GM11168 (cell line): Measurements from ENCODE around the gene CARD19.

Source experiments
- in situ Hi-C: fragments of 300-500 bp; cut with MboI; formaldehyde crosslinking; loops from one replicate; pipeline ENCODE4 v1.12.0; 2022; ENCODE audit warnings: low sequenced_read_pairs; ENCODE audit not compliant: unreplicated experiment

The CARD19 gene

GRCh38 chr9:93117924-93118862 lies 22.2 kb downstream of the CARD19 start:
- in situ Hi-C loops: no loop called here

GRCh38 chr9:93118863-93119702 lies 23.1 kb downstream of the CARD19 start:
- in situ Hi-C loops: no loop called here

GRCh38 chr9:93119703-93119952 lies 23.6 kb downstream of the CARD19 start:
- in situ Hi-C loops: no loop called here

- in situ Hi-C loops: no loop called here
These were observed 24.2 kb downstream of the CARD19 start for GRCh38 chr9:93119953-93120845.

GRCh38 chr9:93120846-93121315 lies 24.9 kb downstream of the CARD19 start:
- in situ Hi-C loops: no loop called here

GRCh38 chr9:93121316-93122241 lies 25.6 kb downstream of the CARD19 start:
- in situ Hi-C loops: no loop called here

- in situ Hi-C loops: no loop called here
These were observed 26.8 kb downstream of the CARD19 start for GRCh38 chr9:93122721-93123221.

GRCh38 chr9:93123561-93124283 lies 27.7 kb downstream of the CARD19 start:
- in situ Hi-C loops: no loop called here

- in situ Hi-C loops: no loop called here
These were observed 28.8 kb downstream of the CARD19 start for GRCh38 chr9:93124793-93125192.

- in situ Hi-C loops: no loop called here
These were observed 29.4 kb downstream of the CARD19 start for GRCh38 chr9:93125331-93125894.

GRCh38 chr9:93126151-93126781 lies 30.2 kb downstream of the CARD19 start:
- in situ Hi-C loops: no loop called here

- in situ Hi-C loops: no loop called here
These were observed 30.9 kb downstream of the CARD19 start for GRCh38 chr9:93126825-93127368.

GRCh38 chr9:93127395-93127911 lies 31.4 kb downstream of the CARD19 start:
- in situ Hi-C loops: no loop called here

GRCh38 chr9:93128011-93128714 lies 32.1 kb downstream of the CARD19 start:
- in situ Hi-C loops: no loop called here

- in situ Hi-C loops: no loop called here
These were observed 32.8 kb downstream of the CARD19 start for GRCh38 chr9:93128715-93129224.

GRCh38 chr9:93129286-93129685 lies 33.3 kb downstream of the CARD19 start:
- in situ Hi-C loops: no loop called here
